Peyer's patch (tissue), 4 donors: ENCODE results near the gene OSBPL9. TPM values are rescaled to one million over a fixed set of nuclear protein-coding genes. Genes with fewer than 3 reads are reported as not detected.

Experiments
- DNase-seq, 3 donors: peaks; one replicate each; pipeline ENCODE4 v3.0.0-alpha.2; 2017 to 2019
- H3K27ac ChIP-seq, 4 donors: fragments of 200-600 bp; sonication (generic); one replicate each; pipeline ENCODE4 v1.5.1; 2016 to 2019
- H3K27me3 ChIP-seq, 2 donors: fragments of 200-600 bp; sonication (generic); one replicate each; pipeline ENCODE4 v1.5.1; 2019
- H3K36me3 ChIP-seq, 3 donors: fragments of 200-600 bp; sonication (generic); one replicate each; pipeline ENCODE4 v1.5.1; 2016 to 2019
- H3K4me1 ChIP-seq, 4 donors: fragments of 200-600 bp; sonication (generic); one replicate each; pipeline ENCODE4 v1.5.1; 2016 to 2019
- H3K4me3 ChIP-seq, 4 donors: fragments of 200-600 bp; sonication (generic); 1 replicate in 3 of 4; 2 replicates in 1 of 4; pipeline ENCODE4 v1.5.1; 2016 to 2019; ENCODE audit warnings: mild to moderate bottlenecking in 1 of 4
- H3K9me3 ChIP-seq, 4 donors: fragments of 200-600 bp; sonication (generic); one replicate each; pipeline ENCODE4 v1.5.1; 2016 to 2019; ENCODE audit warnings: mild to moderate bottlenecking in 1 of 4
- CTCF ChIP-seq, 6 experiments: fragments of 450-650 bp in 4 of 6; fragments of 200-600 bp in 2 of 6; sonication (generic) in 1 of 6; IDR thresholded peaks; one replicate each; pipeline ENCODE4 v1.5.1; 2017 to 2019; ENCODE audit warnings: antibody characterized with exemption in 6 of 6, mild to moderate bottlenecking in 3 of 6, moderate library complexity in 1 of 6
- POLR2A ChIP-seq, 2 donors: fragments of 450-650 bp; IDR thresholded peaks; one replicate each; pipeline ENCODE4 v1.5.1; 2017; ENCODE audit warnings: antibody characterized with exemption in 2 of 2, mild to moderate bottlenecking in 2 of 2, moderate library complexity in 2 of 2
- total RNA-seq, 4 donors: library from RNA; depleted of rRNA; stranded (reverse); fragments of >200 nt; gene quantifications; one replicate each; pipeline ENCODE4 v1.1.0, GENCODE V29; 2016

The OSBPL9 gene
- total RNA-seq, 4 donors from 2014 or later: 54.1 to 597 (median 69.8) TPM

GRCh38 chr1:51758310-51758709, 141.4 kb downstream of the OSBPL9 start:
- no peaks in the 10 kb centered on the region for H3K4me1 ChIP-seq
- H3K4me3 ChIP-seq: no peak overlapping the region
- H3K27ac ChIP-seq: no peak overlapping the region
- no peaks in the 10 kb centered on the region for H3K9me3 ChIP-seq
- DNase-seq: no peak
- TF ChIP-seq POLR2A (IDR thresholded peaks at IDR 0.05): no peak
- no peak for TF ChIP-seq CTCF (IDR thresholded peaks at IDR 0.05)
- no peaks in the 10 kb centered on the region for H3K27me3 ChIP-seq
- peaks cover 0 to 29% (median 0%) of the 10 kb centered on the region in 3 donors for H3K36me3 ChIP-seq

- Histone ChIP-seq H3K27ac (no peak overlapping the region), H3K27me3 (no peaks in the 10 kb centered on the region), H3K4me1 (no peaks in the 10 kb centered on the region), H3K36me3 (peaks cover 0 to 30% (median 0%) of the 10 kb centered on the region in 3 donors), H3K9me3 (no peaks in the 10 kb centered on the region), H3K4me3 (no peak overlapping the region)
- no peak for DNase-seq
- TF ChIP-seq CTCF (IDR thresholded peaks at IDR 0.05): no peak
These were observed 144.0 kb downstream of the OSBPL9 start for GRCh38 chr1:51760872-51761271.

- H3K4me1 ChIP-seq: no peaks in the 10 kb centered on the region
- DNase-seq: no peak
- H3K4me3 ChIP-seq: no peak overlapping the region
- H3K27ac ChIP-seq: no peak overlapping the region
- TF ChIP-seq POLR2A (IDR thresholded peaks at IDR 0.05) (no peak), CTCF (IDR thresholded peaks at IDR 0.05) (no peak)
- H3K36me3 ChIP-seq: peaks cover 0 to 29% (median 0%) of the 10 kb centered on the region in 3 donors
- no peaks in the 10 kb centered on the region for H3K9me3 ChIP-seq
- no peaks in the 10 kb centered on the region for H3K27me3 ChIP-seq
These were observed 144.5 kb downstream of the OSBPL9 start for GRCh38 chr1:51761351-51761750.

- TF ChIP-seq POLR2A (IDR thresholded peaks at IDR 0.05) (no peak), CTCF (IDR thresholded peaks at IDR 0.05) (peak; percentile 65 to 90 (median 84))
- Histone ChIP-seq H3K27ac (peak overlapping the region in 1 of 4 donors; percentile 6), H3K4me3 (no peak overlapping the region), H3K9me3 (no peaks in the 10 kb centered on the region), H3K4me1 (no peaks in the 10 kb centered on the region), H3K27me3 (no peaks in the 10 kb centered on the region), H3K36me3 (peaks cover 0 to 55% (median 0%) of the 10 kb centered on the region in 3 donors)
- peak in 1 of 3 donors; percentile 58 for DNase-seq
These were observed 152.2 kb downstream of the OSBPL9 start for GRCh38 chr1:51768971-51769588.

GRCh38 chr1:51776408-51776807, 159.5 kb downstream of the OSBPL9 start:
- DNase-seq: no peak
- no peaks in the 10 kb centered on the region for H3K4me1 ChIP-seq
- no peak overlapping the region for H3K27ac ChIP-seq
- H3K4me3 ChIP-seq: no peak overlapping the region
- peaks cover 0 to 41% (median 0%) of the 10 kb centered on the region in 3 donors for H3K36me3 ChIP-seq
- no peaks in the 10 kb centered on the region for H3K9me3 ChIP-seq
- TF ChIP-seq POLR2A (IDR thresholded peaks at IDR 0.05) (no peak), CTCF (IDR thresholded peaks at IDR 0.05) (no peak)
- no peaks in the 10 kb centered on the region for H3K27me3 ChIP-seq
